ENCODE results near the gene MFAP4. TPM values are rescaled to one million over a fixed set of nuclear protein-coding genes. Genes with fewer than 3 reads are reported as not detected.

Gene MFAP4
- total RNA-seq, 1 experiment from 2014 or later, result not detected

GRCh38 chr17:19348806-19349205 lies 38.2 kb downstream of the MFAP4 start:
- no peak for DNase-seq
- Histone ChIP-seq H3K4me3 (no peak overlapping the region), H3K9me3 (ENCODE audit: insufficient read depth, low read depth) (no peaks in the 10 kb centered on the region), H3K4me1 (replicated peaks; ENCODE audit: insufficient read depth) (peaks cover 27% of the 10 kb centered on the region), H3K79me2 (ENCODE audit: low read depth) (no peaks in the 10 kb centered on the region), H4K20me1 (ENCODE audit: insufficient read depth) (no peaks in the 10 kb centered on the region), H2AFZ (no peak overlapping the region), H3K27ac (peak overlapping the region; percentile 57), H3F3A (ENCODE audit: insufficient read depth, low read depth) (peaks cover 24% of the 10 kb centered on the region), H3K4me2 (peak overlapping the region; percentile 6), H3K36me3 (ENCODE audit: low read depth) (no peaks in the 10 kb centered on the region; the same call in 1 of the 2 replicates), H3K27me3 (ENCODE audit: insufficient read depth, low read depth) (no peaks in the 10 kb centered on the region), H3K9me2 (ENCODE audit: insufficient read depth) (no peaks in the 10 kb centered on the region)
- BruUV-seq (replicated peaks), result no TSS peak
- intact Hi-C loops (cut with micrococcal nuclease; ENCODE audit: unreplicated experiment), result no loop called here
- TF ChIP-seq, protein P1, sequence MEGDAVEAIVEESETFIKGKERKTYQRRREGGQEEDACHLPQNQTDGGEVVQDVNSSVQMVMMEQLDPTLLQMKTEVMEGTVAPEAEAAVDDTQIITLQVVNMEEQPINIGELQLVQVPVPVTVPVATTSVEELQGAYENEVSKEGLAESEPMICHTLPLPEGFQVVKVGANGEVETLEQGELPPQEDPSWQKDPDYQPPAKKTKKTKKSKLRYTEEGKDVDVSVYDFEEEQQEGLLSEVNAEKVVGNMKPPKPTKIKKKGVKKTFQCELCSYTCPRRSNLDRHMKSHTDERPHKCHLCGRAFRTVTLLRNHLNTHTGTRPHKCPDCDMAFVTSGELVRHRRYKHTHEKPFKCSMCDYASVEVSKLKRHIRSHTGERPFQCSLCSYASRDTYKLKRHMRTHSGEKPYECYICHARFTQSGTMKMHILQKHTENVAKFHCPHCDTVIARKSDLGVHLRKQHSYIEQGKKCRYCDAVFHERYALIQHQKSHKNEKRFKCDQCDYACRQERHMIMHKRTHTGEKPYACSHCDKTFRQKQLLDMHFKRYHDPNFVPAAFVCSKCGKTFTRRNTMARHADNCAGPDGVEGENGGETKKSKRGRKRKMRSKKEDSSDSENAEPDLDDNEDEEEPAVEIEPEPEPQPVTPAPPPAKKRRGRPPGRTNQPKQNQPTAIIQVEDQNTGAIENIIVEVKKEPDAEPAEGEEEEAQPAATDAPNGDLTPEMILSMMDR (conservative IDR thresholded peaks at IDR 0.05), result no peak
- TF ChIP-seq EZH2 (IDR thresholded peaks at IDR 0.05; ENCODE audit: low read depth), result no peak
- ChIA-PET POLR2A (ENCODE audit: unreplicated experiment) (no interaction called here), CTCF (no interaction called here)

GRCh38 chr17:19348081-19348650 lies 38.8 kb downstream of the MFAP4 start:
- TF ChIP-seq, protein P1 (conservative IDR thresholded peaks at IDR 0.05), result no peak
- no peak for TF ChIP-seq EZH2 (IDR thresholded peaks at IDR 0.05; ENCODE audit: low read depth)
- Histone ChIP-seq H3K4me2 (peak overlapping the region; percentile 6), H4K20me1 (ENCODE audit: insufficient read depth) (no peaks in the 10 kb centered on the region), H3K4me3 (no peak overlapping the region), H3K9me2 (ENCODE audit: insufficient read depth) (no peaks in the 10 kb centered on the region), H3K79me2 (ENCODE audit: low read depth) (no peaks in the 10 kb centered on the region), H3K4me1 (replicated peaks; ENCODE audit: insufficient read depth) (peaks cover 27% of the 10 kb centered on the region), H3K36me3 (ENCODE audit: low read depth) (no peaks in the 10 kb centered on the region; the same call in 1 of the 2 replicates), H3K9me3 (ENCODE audit: insufficient read depth, low read depth) (no peaks in the 10 kb centered on the region), H2AFZ (no peak overlapping the region), H3K27ac (peak overlapping the region; percentile 57), H3K27me3 (ENCODE audit: insufficient read depth, low read depth) (no peaks in the 10 kb centered on the region), H3F3A (ENCODE audit: insufficient read depth, low read depth) (peaks cover 29% of the 10 kb centered on the region)
- BruUV-seq (replicated peaks), result no TSS peak
- ChIA-PET CTCF (no interaction called here), POLR2A (ENCODE audit: unreplicated experiment) (no interaction called here)
- DNase-seq, result peak in 1 of 2 experiments; percentile 47
- intact Hi-C loops (cut with micrococcal nuclease; ENCODE audit: unreplicated experiment), result no loop called here

GRCh38 chr17:19347323-19348080 lies 39.5 kb downstream of the MFAP4 start:
- Histone ChIP-seq H3K9me2 (ENCODE audit: insufficient read depth) (no peaks in the 10 kb centered on the region), H3F3A (ENCODE audit: insufficient read depth, low read depth) (peaks cover 32% of the 10 kb centered on the region), H2AFZ (no peak overlapping the region), H3K4me3 (no peak overlapping the region), H3K79me2 (ENCODE audit: low read depth) (no peaks in the 10 kb centered on the region), H3K4me2 (peak overlapping the region; percentile 18), H3K36me3 (ENCODE audit: low read depth) (no peaks in the 10 kb centered on the region; the same call in 1 of the 2 replicates), H4K20me1 (ENCODE audit: insufficient read depth) (no peaks in the 10 kb centered on the region), H3K9me3 (ENCODE audit: insufficient read depth, low read depth) (no peaks in the 10 kb centered on the region), H3K27me3 (ENCODE audit: insufficient read depth, low read depth) (no peaks in the 10 kb centered on the region), H3K27ac (peak overlapping the region; percentile 57), H3K4me1 (replicated peaks; ENCODE audit: insufficient read depth) (peaks cover 27% of the 10 kb centered on the region)
- POLR2A ChIA-PET (ENCODE audit: unreplicated experiment), result interaction anchor here (0.7 kb wide), 2 partner anchors 47 to 58 kb away, joined by 3 to 4 read pairs; no protein-coding TSS in a partner anchor
- intact Hi-C loops (cut with micrococcal nuclease; ENCODE audit: unreplicated experiment), result loop anchor here (1.0 kb wide), 1 partner anchor 20 kb away; no protein-coding TSS in a partner anchor
- CTCF ChIA-PET, result no interaction called here
- TSS peak; percentile 69 for BruUV-seq (replicated peaks)
- TF ChIP-seq, protein P1 (conservative IDR thresholded peaks at IDR 0.05), result no peak
- no peak for TF ChIP-seq EZH2 (IDR thresholded peaks at IDR 0.05; ENCODE audit: low read depth)
- no peak for DNase-seq

Measured in PC-9 (cell line).